GM23338 (cell line): ENCODE data around the gene DLG2.

Experiments
- CREB1 ChIP-seq: fragments of 250-450 bp; sonication (Bioruptor Pico); IDR thresholded peaks from 2 replicates; pipeline ENCODE4 v1.5.0; 2020; ENCODE audit warnings: low read depth, mild to moderate bottlenecking, moderate library complexity
- CTCF ChIP-seq, 2 experiments: fragments of 200-600 bp in 1 of 2; sonication (generic) in 1 of 2; conservative IDR thresholded peaks; 2 replicates each; pipeline versions ENCODE4 v1.5.1 to v1.6.1; 2016 to 2017; ENCODE audit warnings: antibody characterized with exemption in 2 of 2, low read depth in 2 of 2, mild to moderate bottlenecking in 2 of 2, moderate library complexity in 1 of 2
- ETS1 ChIP-seq: IDR thresholded peaks from 2 replicates; pipeline ENCODE4 v1.6.1; 2016; ENCODE audit warnings: antibody characterized with exemption
- EZH2 ChIP-seq: fragments of 200-600 bp; sonication (generic); IDR thresholded peaks from one replicate; pipeline ENCODE4 v1.8.0; 2017; ENCODE audit warnings: antibody characterized with exemption, mild to moderate bottlenecking, low read depth; ENCODE audit not compliant: unreplicated experiment
- EZH2phosphoT487 ChIP-seq: fragments of 200-600 bp; sonication (generic); IDR thresholded peaks from one replicate; pipeline ENCODE4 v1.8.1; 2018; ENCODE audit warnings: antibody characterized with exemption; ENCODE audit not compliant: unreplicated experiment
- JUNB ChIP-seq: IDR thresholded peaks from one replicate; pipeline ENCODE4 v1.6.1; 2016; ENCODE audit warnings: antibody characterized with exemption; ENCODE audit not compliant: unreplicated experiment
- NANOG ChIP-seq: IDR thresholded peaks from 2 replicates; pipeline ENCODE4 v1.6.1; 2016; ENCODE audit warnings: antibody characterized with exemption, borderline replicate concordance
- POLR2AphosphoS5 ChIP-seq: IDR thresholded peaks from 2 replicates; pipeline ENCODE4 v1.6.1; 2016; ENCODE audit warnings: antibody characterized with exemption, low read depth
- REST ChIP-seq: IDR thresholded peaks from one replicate; pipeline ENCODE4 v1.6.1; 2018; ENCODE audit warnings: antibody characterized with exemption; ENCODE audit not compliant: unreplicated experiment
- STAT1 ChIP-seq: IDR thresholded peaks from one replicate; pipeline ENCODE4 v1.6.1; 2016; ENCODE audit warnings: antibody characterized with exemption; ENCODE audit not compliant: unreplicated experiment
- ZNF331 ChIP-seq: fragments of 250-450 bp; sonication (Bioruptor Pico); IDR thresholded peaks from 2 replicates; pipeline ENCODE4 v1.5.0; 2020; ENCODE audit warnings: low read depth, mild to moderate bottlenecking, moderate library complexity

GRCh38 chr11:84804041-84804440 is 823.1 kb downstream of the DLG2 start:
- TF ChIP-seq EZH2 (no peak), STAT1 (no peak), CTCF (conservative IDR thresholded peaks at IDR 0.05; ENCODE audit: low read depth in 2 of 2) (no peak), CREB1 (CRISPR knock-in tag) (no peak), POLR2AphosphoS5 (no peak), ZNF331 (CRISPR knock-in tag) (no peak), REST (no peak), EZH2phosphoT487 (no peak), NANOG (no peak), ETS1 (no peak), JUNB (no peak)
